GM19099 (cell line): ENCODE results near the gene APOL2.

Experiments
- POLR2A ChIP-seq: IDR thresholded peaks from 3 replicates; pipeline ENCODE4 v1.6.1; 2011; ENCODE audit warnings: low read depth; ENCODE audit not compliant: insufficient read length; ENCODE audit errors: extremely low read depth

Gene APOL2

DNA sequence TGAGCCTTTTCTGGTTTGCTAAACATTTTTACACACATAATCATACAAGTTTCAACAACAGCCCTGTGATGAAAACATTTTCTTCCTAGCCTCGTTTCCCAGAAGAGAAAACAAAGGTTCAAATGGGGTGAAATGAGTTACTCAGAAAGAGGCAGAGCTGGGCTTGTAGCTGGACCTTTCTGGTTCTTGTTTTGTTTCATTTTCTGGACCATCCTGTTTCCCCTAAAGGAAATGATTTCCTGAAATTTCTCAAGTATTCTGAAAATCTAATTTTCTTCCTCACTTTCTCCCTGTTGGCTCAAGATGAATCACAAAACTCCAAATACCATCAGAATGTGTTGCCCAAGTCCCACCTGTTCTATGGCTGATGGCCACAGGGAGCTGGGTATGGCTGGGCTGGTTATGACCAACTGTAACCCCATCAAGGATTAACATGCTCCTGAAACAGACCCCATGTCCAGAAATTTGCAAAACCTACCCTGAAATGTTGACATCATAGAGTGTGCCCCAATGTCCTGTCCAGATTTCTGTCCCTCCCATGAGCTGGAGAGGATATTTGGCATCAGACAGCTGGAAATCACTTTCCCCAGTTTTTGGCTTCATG lies 31.1 kb downstream of the APOL2 start:
- no peak for TF ChIP-seq POLR2A

DNA sequence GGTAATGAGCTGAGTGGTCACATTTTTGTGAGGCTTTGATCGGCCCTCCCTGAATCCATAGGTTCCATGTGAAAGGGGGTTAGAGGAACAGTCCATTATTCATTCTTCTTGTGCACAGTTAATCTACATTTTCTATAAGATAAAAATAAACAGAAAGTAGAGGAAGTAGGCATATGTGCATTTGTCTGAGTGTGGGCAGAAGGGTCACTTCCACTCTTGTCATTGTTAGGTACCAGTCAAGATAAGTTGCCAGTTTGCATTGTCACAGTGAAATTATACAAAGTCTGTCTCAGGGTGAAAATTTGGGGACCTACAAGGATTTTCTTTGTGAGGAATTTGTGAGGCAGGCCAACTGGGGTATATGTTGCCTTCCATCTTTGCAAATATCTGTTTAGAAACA lies 33.1 kb downstream of the APOL2 start:
- TF ChIP-seq POLR2A = no peak

DNA sequence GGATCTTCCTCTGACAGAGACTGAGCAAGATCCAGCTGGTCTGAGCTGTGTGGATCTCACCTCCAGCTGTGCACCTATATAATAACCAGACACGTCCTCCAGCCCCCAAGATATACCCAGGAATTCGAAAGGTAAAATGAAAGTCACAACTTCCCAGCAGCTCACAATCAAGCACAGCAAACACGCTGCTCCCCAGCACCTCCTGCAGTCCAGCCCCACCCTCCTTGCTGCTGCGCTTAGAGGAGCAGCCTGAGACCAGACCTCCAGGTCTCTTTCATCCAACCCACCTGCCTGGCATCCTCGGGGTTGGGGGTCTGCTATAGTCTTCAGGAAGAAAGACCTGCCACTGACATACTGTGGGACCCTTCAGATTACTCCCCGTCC lies 34.7 kb downstream of the APOL2 start:
- TF ChIP-seq POLR2A = no peak

DNA sequence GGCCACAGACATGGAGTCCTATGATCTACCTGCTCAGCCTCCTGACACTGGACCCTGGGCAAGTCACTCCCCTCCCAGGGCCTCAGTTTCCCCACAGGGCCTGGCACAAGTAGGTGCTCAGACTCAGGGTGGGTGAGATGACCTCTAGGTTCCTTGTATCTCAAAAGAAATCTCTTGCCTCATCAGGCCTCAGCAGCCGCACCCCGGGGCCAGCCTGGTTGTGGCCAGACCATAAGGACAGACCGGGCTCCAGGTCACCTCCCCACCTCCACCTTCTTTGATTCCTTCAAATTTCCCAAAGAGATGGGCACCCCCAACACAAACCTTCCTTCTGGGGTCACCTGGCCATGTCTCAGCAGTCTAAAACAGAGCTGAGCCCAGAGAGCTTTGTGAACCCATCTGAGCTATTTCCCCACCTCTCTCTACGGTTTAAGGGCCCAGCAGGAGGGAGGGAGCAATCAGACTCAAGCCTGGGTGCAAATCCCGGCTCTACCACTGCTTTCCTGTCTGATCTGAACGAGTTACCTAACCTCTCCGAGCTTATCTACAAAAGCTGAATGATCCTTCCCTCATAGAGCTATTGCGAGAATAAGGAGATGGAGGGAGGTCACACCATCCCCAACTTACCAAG lies 35.2 kb downstream of the APOL2 start:
- TF ChIP-seq POLR2A = no peak

DNA sequence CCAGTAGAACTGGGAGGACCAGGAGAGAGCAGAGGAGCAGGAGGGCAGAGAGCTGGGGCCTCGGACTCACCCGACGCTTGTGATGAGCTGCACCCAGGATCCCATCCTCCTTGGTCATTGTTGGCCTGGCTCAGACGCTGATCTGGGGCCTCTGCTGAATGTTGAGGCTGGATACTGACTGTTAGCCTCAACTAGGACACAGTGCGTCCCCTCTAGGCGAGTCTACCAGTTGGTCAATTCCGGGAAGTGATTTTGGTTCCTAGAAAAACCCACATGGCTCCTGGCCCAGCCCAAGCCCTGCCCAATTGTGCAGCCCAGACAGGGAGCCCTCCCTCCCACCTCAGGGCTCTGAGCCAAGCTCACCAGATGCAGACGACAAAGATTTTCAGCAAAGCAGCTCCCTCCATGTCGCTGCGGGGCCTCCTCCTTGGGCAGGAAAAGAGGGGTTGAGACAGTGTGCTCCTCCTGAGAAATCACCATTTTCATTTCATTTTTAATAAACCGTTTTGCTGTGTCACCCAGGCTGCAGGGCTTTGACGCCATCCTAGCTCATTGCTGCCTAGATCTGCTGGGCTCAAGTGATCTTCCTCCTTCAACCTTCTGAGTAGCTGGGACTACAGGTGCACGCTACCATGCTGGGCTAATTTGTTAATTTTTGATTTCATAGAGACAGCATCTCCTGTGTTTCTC lies 37.6 kb downstream of the APOL2 start, which contains the start of gene APOL4:
Gene APOL4, minus strand, starts transcription at position 180 of the 690 bp plus-strand sequence. Its CDS starts 75 bp downstream, at position 105.
- TF ChIP-seq POLR2A = no peak

DNA sequence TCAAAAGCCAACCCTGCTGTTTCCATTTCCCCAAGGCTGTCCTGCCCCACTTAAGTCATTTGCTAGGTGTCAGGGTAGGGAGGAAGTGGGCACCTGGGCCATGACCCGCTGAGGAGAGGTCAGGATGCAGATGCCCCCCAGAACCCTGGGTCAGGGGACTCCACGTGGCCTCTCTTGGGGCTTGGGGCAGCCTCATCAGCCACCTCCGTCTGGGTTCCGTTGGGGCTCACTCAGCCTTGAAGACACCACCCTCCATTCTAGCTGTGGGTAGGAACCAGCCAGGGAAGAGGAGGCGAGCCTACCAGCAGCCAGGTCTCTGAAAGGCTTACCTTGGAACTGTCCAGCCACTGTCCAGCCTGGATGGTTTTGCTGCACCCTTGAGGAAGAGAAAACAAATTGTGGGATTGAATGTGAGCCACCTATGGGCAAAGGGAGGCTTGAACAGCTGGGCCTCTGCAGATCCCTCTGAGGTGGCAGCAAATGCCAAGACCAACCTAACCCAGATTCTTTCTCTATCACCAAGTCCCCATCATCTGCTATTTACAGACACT lies 40.3 kb downstream of the APOL2 start:
- TF ChIP-seq POLR2A = no peak

DNA sequence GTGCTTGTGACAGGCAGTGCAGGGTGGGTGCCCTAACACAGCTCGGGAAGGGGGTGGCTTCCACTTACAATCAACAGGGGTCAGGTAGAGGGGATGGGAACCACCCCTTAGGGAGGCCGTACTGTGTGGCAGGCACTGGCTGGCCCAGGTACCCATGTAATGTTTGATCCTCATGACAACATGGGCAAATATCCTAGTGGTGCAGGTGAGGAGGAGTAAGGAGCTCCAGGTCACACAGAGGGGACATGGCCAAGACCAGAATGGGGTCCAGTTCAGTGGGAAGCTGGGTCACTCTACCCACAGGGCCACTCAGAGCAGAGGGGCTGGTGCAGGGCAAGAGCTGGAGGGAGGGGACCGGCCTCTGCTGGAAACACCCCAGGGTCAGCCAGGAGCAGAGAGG lies 40.8 kb downstream of the APOL2 start:
- no peak for TF ChIP-seq POLR2A

DNA sequence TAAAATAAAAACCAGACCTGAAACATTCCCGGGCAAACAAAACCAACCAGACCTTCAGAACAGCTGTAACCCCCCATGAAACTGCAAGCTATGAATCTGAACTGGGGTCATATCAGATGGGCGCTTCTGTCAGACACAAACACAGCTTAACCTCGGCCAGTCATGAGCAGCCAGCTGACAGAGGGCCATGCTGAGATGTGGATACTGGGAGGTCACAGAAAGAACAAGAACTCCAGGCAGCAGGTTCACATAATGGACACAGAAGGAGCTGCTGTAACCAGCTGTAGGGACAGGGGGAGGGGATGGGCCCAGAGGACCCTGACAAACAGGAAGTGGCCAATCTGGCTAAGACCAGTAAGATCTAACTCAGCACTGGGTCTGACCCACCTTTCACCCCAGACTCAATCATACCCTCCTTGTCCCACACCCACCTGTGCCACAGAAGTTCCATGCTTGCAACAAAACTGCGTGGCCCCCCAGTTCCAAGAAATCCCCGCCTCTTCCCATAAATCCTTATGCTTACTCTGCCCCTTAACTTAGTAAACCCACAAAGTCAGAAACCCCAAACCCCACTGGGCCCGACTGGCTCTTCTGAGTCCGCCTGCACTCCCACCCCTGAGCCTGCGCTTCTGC lies 41.7 kb downstream of the APOL2 start:
- no peak for TF ChIP-seq POLR2A

DNA sequence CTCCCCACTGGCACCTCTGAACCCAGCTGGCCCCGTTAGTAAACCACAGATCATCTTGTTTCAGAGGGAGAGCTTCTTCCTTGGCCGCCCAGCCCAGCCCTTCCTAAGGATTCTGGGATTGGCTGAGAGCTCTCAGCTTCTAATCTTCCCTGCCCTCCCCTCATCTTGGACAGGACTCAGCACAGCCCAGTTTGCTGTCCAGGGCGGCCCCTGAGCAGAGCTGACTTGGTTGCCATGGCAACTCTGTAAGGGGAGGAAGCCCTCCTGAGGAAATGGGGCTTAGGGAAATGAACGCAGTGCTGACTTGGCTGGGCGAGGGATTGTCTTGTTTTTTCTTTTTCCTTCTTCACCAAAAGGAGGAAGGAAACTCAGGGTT lies 42.3 kb downstream of the APOL2 start:
- TF ChIP-seq POLR2A = no peak

DNA sequence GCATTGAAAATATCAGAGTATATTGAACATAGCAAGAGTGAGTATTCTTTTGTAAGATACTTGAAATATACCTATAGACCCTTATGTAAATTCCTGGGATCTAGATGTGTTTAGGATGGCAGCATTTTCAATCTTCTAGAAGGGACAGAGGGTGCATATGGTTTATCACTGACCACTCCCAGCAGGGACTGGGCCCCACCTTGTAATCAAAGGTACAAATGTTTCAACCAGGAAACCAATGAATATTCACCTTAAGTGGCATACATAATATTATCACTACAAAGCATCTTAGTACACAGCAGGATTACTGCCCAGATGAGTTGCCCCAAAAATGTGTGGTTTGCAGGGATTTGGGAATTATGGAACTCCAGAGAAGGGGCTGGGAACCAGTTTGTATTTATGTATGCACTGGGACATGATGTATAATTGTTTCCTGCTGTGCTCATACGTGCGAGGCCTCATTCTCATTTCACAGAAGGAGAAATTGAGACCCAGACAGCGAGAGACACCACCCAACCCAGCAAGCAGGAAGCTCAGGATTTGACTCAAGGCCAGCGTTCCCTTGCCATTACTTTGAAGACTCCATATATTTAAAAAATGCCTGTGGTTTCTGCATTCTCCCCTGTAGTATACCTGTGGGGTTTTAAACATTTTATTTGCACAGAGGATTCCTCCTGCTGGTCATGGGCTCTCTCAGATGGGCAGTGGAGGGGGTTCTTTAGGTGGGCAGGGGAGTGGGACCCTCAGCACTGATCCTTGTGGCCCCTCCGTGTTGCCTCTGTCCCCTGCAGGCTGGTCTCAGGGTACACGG lies 42.9 kb downstream of the APOL2 start:
- no peak for TF ChIP-seq POLR2A

DNA sequence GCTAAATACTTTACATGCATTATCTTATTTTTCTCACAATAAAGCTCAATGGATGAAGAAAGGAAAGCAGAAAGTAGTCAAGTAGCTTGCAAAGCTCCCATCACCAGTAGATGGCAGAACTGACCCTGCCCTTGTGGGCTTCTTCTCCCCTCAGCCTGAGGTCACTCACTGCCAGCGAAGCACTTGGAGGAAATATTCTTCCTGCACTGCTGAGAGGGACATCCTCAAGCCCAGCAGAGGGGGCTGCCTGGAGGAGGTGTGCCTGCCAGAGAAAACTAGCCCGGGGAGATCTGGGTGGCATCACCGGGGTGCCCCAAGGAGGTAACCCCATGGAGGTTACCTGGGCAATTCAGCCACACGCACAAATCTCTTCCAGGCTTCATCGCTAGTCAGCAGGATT lies 44.4 kb downstream of the APOL2 start:
- TF ChIP-seq POLR2A = no peak

DNA sequence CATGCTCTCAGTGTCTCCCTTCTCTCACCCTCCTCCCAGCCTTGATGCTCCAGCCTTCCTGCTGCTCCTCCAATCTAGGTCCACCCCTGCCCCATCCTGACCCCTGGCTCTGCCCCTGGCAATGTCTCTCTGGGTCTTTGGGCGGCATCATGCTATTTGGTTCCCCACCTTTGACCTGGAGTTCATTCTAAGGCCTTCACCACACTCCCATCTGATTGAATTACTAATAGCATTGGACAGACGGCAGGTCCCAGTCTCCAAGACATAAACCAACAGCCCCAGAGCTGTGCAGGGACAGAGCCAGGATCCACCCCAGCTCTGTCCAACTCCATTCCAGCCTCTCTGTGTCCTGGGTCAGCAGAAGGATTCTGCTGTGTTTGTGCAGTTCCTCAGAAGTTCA lies 44.9 kb downstream of the APOL2 start:
- no peak for TF ChIP-seq POLR2A

DNA sequence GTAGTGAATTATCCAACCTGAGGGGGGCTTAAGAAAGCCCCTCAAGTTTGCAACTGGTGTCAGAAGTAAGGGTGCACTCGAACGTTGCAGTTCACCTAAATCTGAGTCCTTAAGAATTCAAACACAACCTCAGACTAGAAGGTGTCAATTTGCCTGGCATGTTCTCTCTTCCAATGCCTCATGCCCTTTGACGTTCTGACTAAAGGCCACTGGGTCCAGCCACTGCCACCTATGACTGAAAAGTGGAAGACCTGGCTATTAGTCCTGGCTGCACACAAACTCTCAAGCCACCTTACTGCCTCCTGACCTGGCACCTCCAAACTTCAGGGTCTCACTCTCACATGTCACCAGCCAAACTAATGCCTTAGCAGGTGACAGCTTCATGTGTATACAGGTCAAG lies 45.8 kb downstream of the APOL2 start:
- TF ChIP-seq POLR2A = no peak

DNA sequence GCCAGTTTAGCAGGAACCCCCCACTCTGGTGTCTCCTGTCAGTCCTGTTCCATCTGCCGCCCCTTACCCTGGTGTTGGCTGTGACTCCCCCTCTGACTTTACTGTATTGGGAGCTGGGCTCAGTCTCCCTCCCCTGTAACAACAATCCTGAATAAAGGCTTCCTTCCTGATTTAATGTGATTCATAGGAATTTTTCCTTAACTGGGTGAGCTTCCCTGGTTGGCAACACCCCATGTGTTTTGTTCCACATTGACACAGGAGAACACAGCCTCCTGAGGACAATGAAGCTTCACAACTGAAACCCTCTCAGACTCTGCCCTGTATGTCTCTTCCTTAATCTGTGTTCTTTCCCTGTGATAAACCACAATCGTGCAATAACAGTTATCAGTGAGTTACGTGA lies 46.2 kb downstream of the APOL2 start:
- TF ChIP-seq POLR2A = no peak

DNA sequence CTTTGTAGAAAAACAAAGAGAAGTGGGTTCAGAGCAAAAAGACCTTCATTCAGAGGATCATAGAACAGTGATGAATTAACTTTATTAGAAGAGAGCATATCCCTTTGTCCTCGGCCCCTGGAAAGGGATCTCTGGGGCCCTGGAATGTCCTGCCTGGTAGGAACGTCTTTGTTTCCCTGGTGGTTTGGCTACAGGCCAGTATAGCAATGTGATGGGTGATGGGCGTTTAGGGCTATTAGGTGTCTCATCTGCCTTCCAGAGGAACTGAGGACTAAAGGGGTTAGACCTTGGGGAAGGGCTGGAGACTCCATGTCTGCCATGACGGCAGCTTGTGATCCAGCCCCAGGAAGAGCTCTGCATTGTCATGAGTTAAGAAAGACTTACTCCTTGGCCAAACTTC lies 46.8 kb downstream of the APOL2 start:
- TF ChIP-seq POLR2A = no peak

DNA sequence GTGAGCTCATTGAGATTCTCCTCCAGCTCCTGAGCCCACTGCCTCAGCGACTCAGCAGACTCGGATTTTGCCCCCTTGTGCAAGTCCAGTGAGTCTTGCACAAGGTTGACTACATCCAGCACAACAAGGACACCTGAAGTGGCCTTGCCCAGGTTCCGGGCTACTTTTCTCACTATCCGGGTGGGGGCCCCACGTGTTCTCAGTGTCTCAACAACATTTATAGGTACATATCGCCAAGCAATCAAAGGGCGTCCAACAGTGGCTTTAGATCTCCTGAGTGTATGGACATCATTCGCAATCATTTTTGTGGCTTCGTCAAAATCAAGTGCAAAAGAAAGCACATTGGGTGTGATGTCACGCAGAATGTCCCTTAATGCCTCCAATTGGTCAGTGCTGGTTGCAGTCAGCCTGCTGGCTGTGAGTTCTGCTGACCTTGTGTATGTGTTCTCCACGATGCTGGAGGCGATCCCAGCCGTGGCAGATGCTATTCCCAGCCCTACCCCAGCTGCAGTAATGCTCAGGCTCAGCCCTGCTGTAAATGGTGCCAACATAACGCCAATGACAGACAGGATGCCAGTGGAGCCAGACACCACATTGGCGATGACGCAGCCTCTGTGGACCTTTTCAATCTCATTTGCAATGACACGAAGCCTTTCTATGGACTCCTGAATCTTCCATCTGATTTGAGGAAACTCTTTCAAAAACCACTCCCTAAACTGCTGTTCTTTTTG lies 48.1 kb downstream of the APOL2 start:
- TF ChIP-seq POLR2A = no peak
